B cell (primary cell): ENCODE measurements around the gene LRP2. TPM values are rescaled to one million over a fixed set of nuclear protein-coding genes. Genes with fewer than 3 reads are reported as not detected.

Source experiments
- ATAC-seq: fragments of 200-7000 bp; cut with Tn5 transposase; one replicate; pipeline ENCODE4 v1.10.0; 2021; ENCODE audit warnings: low read depth, mild to moderate bottlenecking, moderate number of reproducible peaks, moderate library complexity
- CTCF ChIA-PET: fragments of 350-600 bp; sonication (Branson Sonifier 250); formaldehyde crosslinking; loops from one replicate; lab custom pipeline; 2021; ENCODE audit warnings: antibody characterized with exemption, inconsistent platforms; lab: Charles Lee
- POLR2A ChIA-PET: fragments of 350-600 bp; sonication (Branson Sonifier 250); formaldehyde crosslinking; loops from one replicate; lab custom pipeline; 2021; ENCODE audit warnings: antibody characterized with exemption; lab: Charles Lee
- DNase-seq: peaks from one replicate; pipeline ENCODE4 v3.0.0; 2013
- H2AFZ ChIP-seq: 2 replicates; pipeline ENCODE4 v1.6.1; 2012; ENCODE audit warnings: mild to moderate bottlenecking, low read depth, low read length; ENCODE audit not compliant: insufficient read depth, poor library complexity, severe bottlenecking
- H3K27ac ChIP-seq, 2 donors: 1 replicate in 1 of 2; 2 replicates in 1 of 2; pipeline ENCODE4 v1.5.1; 2012 to 2013; ENCODE audit warnings: low read length in 2 of 2, mild to moderate bottlenecking in 2 of 2, moderate library complexity in 1 of 2
- H3K27me3 ChIP-seq, 4 experiments: fragments of 200-600 bp in 1 of 4; sonication (generic) in 1 of 4; replicated peaks in 1 of 4; 1 replicate in 2 of 4; 2 replicates in 2 of 4; pipeline versions ENCODE4 v1.6.1 to v1.7.0; 2013 to 2016; ENCODE audit warnings: low read length in 3 of 4, mild to moderate bottlenecking in 2 of 4, mixed read lengths in 1 of 4, moderate library complexity in 1 of 4; ENCODE audit not compliant: insufficient read depth in 4 of 4, control insufficient read depth in 3 of 4; ENCODE audit errors: control extremely low read depth in 1 of 4
- H3K36me3 ChIP-seq, 2 experiments: replicated peaks in 1 of 2; 1 replicate in 1 of 2; 2 replicates in 1 of 2; pipeline versions ENCODE4 v1.6.1 to v1.7.1; 2013; ENCODE audit warnings: low read length in 1 of 2; ENCODE audit not compliant: insufficient read depth in 2 of 2, control insufficient read depth in 1 of 2; ENCODE audit errors: control extremely low read depth in 1 of 2, extremely low read depth in 1 of 2
- H3K4me1 ChIP-seq, 2 donors: fragments of 200-600 bp in 1 of 2; sonication (generic) in 1 of 2; 1 replicate in 1 of 2; 2 replicates in 1 of 2; pipeline versions ENCODE4 v1.5.1 to v1.6.1; 2013 to 2017; ENCODE audit warnings: low read length in 2 of 2; ENCODE audit not compliant: control insufficient read depth in 2 of 2, insufficient read depth in 2 of 2
- H3K4me2 ChIP-seq: replicated peaks from 2 replicates; pipeline ENCODE3; 2012; ENCODE audit warnings: mild to moderate bottlenecking, low read depth, low read length; ENCODE audit not compliant: poor library complexity, severe bottlenecking
- H3K4me3 ChIP-seq, 5 experiments: fragments of 200-600 bp in 1 of 5; sonication (generic) in 1 of 5; 1 replicate in 3 of 5; 2 replicates in 2 of 5; pipeline versions ENCODE4 v1.5.1 to v1.7.0; 2011 to 2016; ENCODE audit warnings: low read length in 4 of 5, mild to moderate bottlenecking in 4 of 5, low read depth in 2 of 5, control low read depth in 1 of 5, moderate library complexity in 1 of 5; ENCODE audit not compliant: insufficient read depth in 1 of 5; ENCODE audit errors: control extremely low read depth in 1 of 5, extremely low read depth in 1 of 5
- H3K79me2 ChIP-seq: fragments of 200-600 bp; sonication (generic); one replicate; pipeline ENCODE4 v1.6.0; 2016; ENCODE audit warnings: low read length; ENCODE audit not compliant: control insufficient read depth, insufficient read depth
- H3K9ac ChIP-seq: fragments of 200-600 bp; sonication (generic); 2 replicates; pipeline ENCODE4 v1.6.1; 2017; ENCODE audit warnings: mild to moderate bottlenecking, low read length, moderate library complexity
- H3K9me3 ChIP-seq, 3 donors: one replicate each; pipeline versions ENCODE4 v1.6.1 to v1.7.1; 2013; ENCODE audit warnings: low read length in 2 of 3; ENCODE audit not compliant: control insufficient read depth in 2 of 3, insufficient read depth in 1 of 3; ENCODE audit errors: control extremely low read depth in 1 of 3
- H4K20me1 ChIP-seq: 2 replicates; pipeline ENCODE4 v1.6.0; 2012; ENCODE audit warnings: mild to moderate bottlenecking, low read length; ENCODE audit not compliant: insufficient read depth, control insufficient read depth, poor library complexity, severe bottlenecking
- H3K27ac Mint-ChIP-seq: one replicate; pipeline ENCODE4 v1.8.0; 2021; ENCODE audit warnings: mixed read lengths
- H3K27me3 Mint-ChIP-seq: one replicate; pipeline ENCODE4 v1.8.0; 2021; ENCODE audit warnings: mixed read lengths
- H3K4me1 Mint-ChIP-seq: one replicate; pipeline ENCODE4 v1.8.0; 2021; ENCODE audit warnings: mixed read lengths
- H3K4me3 Mint-ChIP-seq: one replicate; pipeline ENCODE4 v1.8.0; 2021; ENCODE audit warnings: mixed read lengths
- H3K9me3 Mint-ChIP-seq: one replicate; pipeline ENCODE4 v1.8.0; 2022; ENCODE audit warnings: mixed read lengths; ENCODE audit not compliant: insufficient read depth
- CTCF ChIP-seq: fragments of 200-600 bp; IDR thresholded peaks from one replicate; pipeline ENCODE4 v1.8.0; 2022; ENCODE audit warnings: antibody characterized with exemption, mild to moderate bottlenecking
- EZH2 ChIP-seq: IDR thresholded peaks from 2 replicates; pipeline ENCODE4 v1.6.1; 2012; ENCODE audit warnings: borderline replicate concordance, low read depth, mild to moderate bottlenecking, moderate library complexity, low read length; ENCODE audit not compliant: insufficient read depth, poor library complexity, severe bottlenecking
- WGBS: methylation state at CpG from one replicate; pipeline ENCODE4 v1.1.5; 2013; ENCODE audit warnings: missing lambda C conversion rate; ENCODE audit not compliant: insufficient coverage; 5-methylcytosine and 5-hydroxymethylcytosine counted together
- intact Hi-C: fragments of 100-400 bp; cut with micrococcal nuclease; formaldehyde crosslinking; loops from one replicate; pipeline ENCODE4 v1.10.0; 2022
- polyA plus RNA-seq: library from polyadenylated mRNA; depleted of rRNA; stranded (reverse); fragments of >200 nt; gene quantifications from 2 replicates; pipeline ENCODE4 v1.2.3, GENCODE V29; 2012
- total RNA-seq, 2 donors: library from RNA; stranded (reverse); fragments of 120-200 nt in 1 of 2; gene quantifications; 1 replicate in 1 of 2; 2 replicates in 1 of 2; pipeline versions ENCODE4 v1.2.3 to v1.2.4, GENCODE V29; 2013 to 2022

LRP2 gene
- total and polyA plus RNA-seq, 2 donors (not counting 1 experiment from before 2014, with no cell fraction given): not detected

- intact Hi-C loops: no loop called here
- 100% methylated on average over 1 of the region's 5 CpGs for whole genome bisulfite sequencing
- CTCF ChIA-PET: no interaction called here
These were observed 17.4 kb downstream of the LRP2 start for GRCh38 chr2:169344736-169345485.

More at GRCh38 chr2:169344736-169345485, 17.4 kb downstream of the LRP2 start:
- H3K9ac ChIP-seq: no peak overlapping the region
- peaks cover 9% of the 10 kb centered on the region for H3K27me3 Mint-ChIP-seq
- H3K9me3 Mint-ChIP-seq: no peaks in the 10 kb centered on the region
- TF ChIP-seq CTCF: no peak
- TF ChIP-seq EZH2: no peak
- no peak overlapping the region for H2AFZ ChIP-seq
- H3K4me3 ChIP-seq: no peak overlapping the region
- DNase-seq: no peak
- H3K27me3 ChIP-seq: peaks cover 0 to 3% (median 0%) of the 10 kb centered on the region in 4 experiments
- no peaks in the 10 kb centered on the region for H3K9me3 ChIP-seq
- no peaks in the 10 kb centered on the region for H3K79me2 ChIP-seq
- H3K4me3 Mint-ChIP-seq: no peak overlapping the region
- no peak overlapping the region for H3K27ac Mint-ChIP-seq
- no peak for ATAC-seq
- no peaks in the 10 kb centered on the region for H4K20me1 ChIP-seq
- H3K36me3 ChIP-seq: no peaks in the 10 kb centered on the region
- no peaks in the 10 kb centered on the region for H3K4me1 ChIP-seq
- no peaks in the 10 kb centered on the region for H3K4me1 Mint-ChIP-seq
- H3K27ac ChIP-seq: no peak overlapping the region
- no peak overlapping the region for H3K4me2 ChIP-seq
- POLR2A ChIA-PET: no interaction called here
